HUES6 (cell line): Measurements from ENCODE around the gene FNDC3B.

ENCODE experiments used
- H3K27ac ChIP-seq: 2 replicates; pipeline ENCODE4 v1.7.0; 2013; ENCODE audit warnings: low read depth, mild to moderate bottlenecking, low read length, inconsistent platforms
- H3K27me3 ChIP-seq: 2 replicates; pipeline ENCODE4 v1.6.1; 2013; ENCODE audit warnings: low read length; ENCODE audit not compliant: control insufficient read depth, insufficient read depth
- H3K36me3 ChIP-seq: 2 replicates; pipeline ENCODE4 v1.6.1; 2013; ENCODE audit warnings: low read length; ENCODE audit not compliant: control insufficient read depth, insufficient read depth
- H3K4me1 ChIP-seq: 2 replicates; pipeline ENCODE4 v1.6.1; 2013; ENCODE audit warnings: low read length; ENCODE audit not compliant: control insufficient read depth, insufficient read depth
- H3K4me3 ChIP-seq: 2 replicates; pipeline ENCODE4 v1.5.1; 2013; ENCODE audit warnings: low read depth, low read length
- H3K9ac ChIP-seq: one replicate; pipeline ENCODE4 v1.6.1; 2013; ENCODE audit warnings: mild to moderate bottlenecking, low read length
- H3K9me3 ChIP-seq: 2 replicates; pipeline ENCODE4 v1.6.1; 2013; ENCODE audit warnings: low read depth, low read length; ENCODE audit not compliant: control insufficient read depth, insufficient read depth

Gene FNDC3B

DNA sequence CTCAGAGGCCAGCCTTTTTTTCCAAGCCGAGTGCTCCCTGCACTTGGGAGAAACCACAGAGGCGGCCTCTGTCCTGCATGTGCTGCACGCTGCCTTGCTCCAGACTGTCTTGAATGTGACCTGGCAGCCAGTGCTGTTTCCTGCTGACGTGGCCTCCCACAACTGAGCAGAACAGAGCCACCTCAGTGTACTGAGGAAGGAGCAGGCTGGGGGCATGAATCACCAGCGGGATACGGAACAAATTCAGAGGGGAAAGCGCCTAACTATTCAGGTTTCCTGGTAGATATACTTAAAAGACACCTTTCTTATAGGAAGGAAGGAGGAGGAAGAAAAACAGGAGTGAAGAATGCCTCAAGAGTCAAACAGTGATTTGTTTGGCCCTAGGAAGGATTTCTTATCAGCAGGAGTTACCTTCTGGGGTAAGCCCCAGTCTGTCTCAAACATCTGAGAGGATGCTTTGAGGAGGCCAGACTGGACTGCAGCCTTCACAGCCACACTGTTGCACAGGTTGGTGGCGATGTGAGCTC, 114.0 kb downstream of the FNDC3B start:
- Histone ChIP-seq H3K36me3 (no peaks in the 10 kb centered on the region), H3K27me3 (no peaks in the 10 kb centered on the region), H3K4me1 (peaks cover 66% of the 10 kb centered on the region), H3K9ac (no peak overlapping the region), H3K4me3 (no peak overlapping the region), H3K27ac (peak overlapping the region; percentile 24; the same call in 1 of the 2 replicates), H3K9me3 (no peaks in the 10 kb centered on the region)

DNA sequence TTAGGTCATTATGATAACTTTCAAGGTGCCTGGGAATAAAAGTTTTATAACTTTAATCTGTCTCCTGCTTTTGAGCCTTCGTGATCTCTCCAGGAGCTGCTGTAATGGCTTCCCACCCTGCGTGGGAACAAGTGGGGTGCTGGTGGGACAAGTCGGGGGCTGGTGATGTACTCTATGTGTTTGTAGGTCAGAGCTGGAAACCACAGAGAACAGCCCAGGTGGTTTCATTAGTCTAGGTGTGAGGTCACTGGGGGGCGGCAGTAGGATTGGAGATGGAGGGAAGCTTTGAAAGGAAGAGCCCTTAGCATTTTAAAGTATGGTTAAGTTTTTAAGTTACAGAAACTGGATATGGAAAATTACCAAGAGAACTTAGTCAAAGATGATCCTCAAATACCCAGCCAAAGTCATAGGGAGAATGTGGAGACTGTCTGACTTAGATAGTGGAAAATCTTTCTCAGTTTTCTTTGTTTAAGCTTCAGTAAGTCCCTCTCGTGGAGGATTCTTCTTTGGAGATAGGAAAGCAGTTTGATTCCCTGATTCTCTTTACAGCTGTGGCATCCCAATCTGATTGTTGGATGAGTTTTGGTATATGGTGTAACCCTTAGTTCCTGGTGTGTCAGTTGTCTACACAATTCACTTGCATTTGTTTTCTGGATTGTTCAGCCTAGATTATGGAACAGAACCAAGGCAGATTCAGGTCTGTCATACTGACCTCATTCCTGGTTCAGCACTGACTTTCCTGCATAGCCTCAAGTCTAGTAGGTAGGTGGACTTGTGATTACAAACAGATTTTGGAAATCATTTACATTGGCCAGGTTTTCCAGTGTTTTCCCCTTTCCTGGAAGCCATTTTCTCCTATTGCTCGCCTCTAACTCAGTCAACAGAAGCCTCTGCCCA, 115.6 kb downstream of the FNDC3B start:
- H3K27me3 ChIP-seq: no peaks in the 10 kb centered on the region

DNA sequence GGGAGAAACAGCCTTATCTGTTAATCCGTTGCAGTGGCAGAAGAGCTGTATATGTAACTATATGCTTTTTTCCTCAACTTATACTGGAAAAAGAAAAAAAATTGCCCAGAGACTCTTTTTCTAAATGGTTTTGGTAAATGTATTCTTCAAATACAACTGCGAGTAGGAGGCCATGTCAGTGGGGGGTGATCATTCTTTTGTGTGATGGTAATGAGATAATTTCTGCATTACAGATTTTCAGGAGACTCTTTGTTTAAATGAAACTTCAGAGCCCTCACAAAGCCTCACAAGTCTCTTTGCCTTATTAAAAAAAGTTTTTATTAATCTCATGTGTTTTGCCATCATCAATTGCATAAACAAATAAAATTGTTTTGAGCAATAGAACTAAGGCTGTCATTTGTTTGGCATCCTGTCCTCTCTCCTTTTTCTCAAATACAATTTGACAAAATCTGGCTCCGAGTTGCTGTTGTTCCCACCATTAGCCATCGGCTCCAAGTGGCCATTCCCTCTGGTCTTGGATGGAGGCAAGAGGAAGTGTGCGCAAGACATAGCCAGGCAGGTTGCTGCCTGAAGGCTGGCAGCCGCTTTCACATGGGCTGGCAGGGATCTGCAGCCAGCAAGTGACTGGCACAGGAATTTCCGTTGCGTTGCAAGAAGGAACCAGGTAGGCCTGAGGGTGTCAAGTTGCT, 116.7 kb downstream of the FNDC3B start:
- Histone ChIP-seq H3K36me3 (no peaks in the 10 kb centered on the region), H3K4me1 (peaks cover 76% of the 10 kb centered on the region), H3K27ac (peak overlapping the region; percentile 71), H3K9me3 (no peaks in the 10 kb centered on the region), H3K4me3 (peak overlapping the region; percentile 22; the same call in 1 of the 2 replicates), H3K9ac (peak overlapping the region; percentile 13), H3K27me3 (no peaks in the 10 kb centered on the region)

More for the DNA sequence above, 115.6 kb downstream of the FNDC3B start:
- H3K27ac ChIP-seq: peak overlapping the region; percentile 71
- H3K4me1 ChIP-seq: peaks cover 73% of the 10 kb centered on the region
- H3K9me3 ChIP-seq: no peaks in the 10 kb centered on the region
- H3K4me3 ChIP-seq: no peak overlapping the region
- no peaks in the 10 kb centered on the region for H3K36me3 ChIP-seq
- no peak overlapping the region for H3K9ac ChIP-seq

DNA sequence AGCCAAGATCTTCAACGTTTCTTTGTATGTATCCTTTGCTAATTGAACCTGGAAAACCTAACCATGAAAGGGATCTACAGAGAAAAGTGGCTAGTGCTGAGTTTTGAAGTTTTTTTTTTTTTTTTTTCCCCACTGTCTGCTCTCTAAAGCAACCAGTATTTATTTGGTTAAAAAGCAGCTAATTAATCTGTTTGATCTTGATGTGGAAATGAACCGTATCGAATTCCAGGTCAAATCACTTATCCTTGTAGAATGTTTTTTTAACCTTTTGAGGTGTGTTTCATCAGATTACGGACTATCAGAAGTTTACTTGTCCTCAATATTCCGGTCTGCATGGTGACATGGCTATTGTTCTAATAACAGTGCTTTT, 117.2 kb downstream of the FNDC3B start:
- Histone ChIP-seq H3K9ac (peak overlapping the region; percentile 13), H3K4me3 (no peak overlapping the region), H3K4me1 (peaks cover 76% of the 10 kb centered on the region), H3K27ac (peak overlapping the region; percentile 71), H3K27me3 (no peaks in the 10 kb centered on the region), H3K9me3 (no peaks in the 10 kb centered on the region), H3K36me3 (no peaks in the 10 kb centered on the region)

DNA sequence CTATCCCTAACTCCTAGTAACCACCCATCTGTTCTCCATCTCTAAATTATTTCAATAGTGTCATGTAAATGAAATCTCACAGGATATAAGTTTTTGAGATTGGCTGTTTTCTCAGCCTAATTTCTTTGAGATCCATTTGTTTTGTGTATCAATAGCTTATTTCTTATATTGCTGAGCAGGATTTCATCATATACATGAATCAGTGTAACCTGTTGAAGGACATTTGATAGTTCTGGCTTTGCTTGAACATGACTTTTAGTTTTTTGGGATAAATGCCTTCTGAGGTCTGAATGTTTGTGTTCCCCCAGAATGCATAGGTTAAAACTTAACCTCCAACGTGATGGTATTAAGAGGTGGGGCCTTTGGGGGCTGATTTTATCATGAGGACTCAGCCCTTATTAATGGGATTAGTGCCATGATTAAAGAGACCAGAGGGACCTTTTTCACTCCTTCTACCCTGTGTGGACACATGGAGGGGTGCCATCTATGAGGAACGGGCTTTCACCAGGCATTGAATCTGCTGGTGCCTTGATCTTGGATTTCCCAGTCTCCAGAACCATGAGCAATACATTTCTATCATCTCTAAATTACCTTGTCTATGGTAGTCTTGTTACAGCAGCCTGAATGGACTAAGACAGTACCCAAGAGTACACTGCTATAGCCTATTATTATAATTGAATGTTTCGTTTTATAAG, 118.3 kb downstream of the FNDC3B start:
- H3K27me3 ChIP-seq: no peaks in the 10 kb centered on the region
- peaks cover 67% of the 10 kb centered on the region for H3K4me1 ChIP-seq
- H3K9ac ChIP-seq: no peak overlapping the region
- H3K4me3 ChIP-seq: no peak overlapping the region
- H3K27ac ChIP-seq: no peak overlapping the region
- no peaks in the 10 kb centered on the region for H3K9me3 ChIP-seq
- H3K36me3 ChIP-seq: no peaks in the 10 kb centered on the region

DNA sequence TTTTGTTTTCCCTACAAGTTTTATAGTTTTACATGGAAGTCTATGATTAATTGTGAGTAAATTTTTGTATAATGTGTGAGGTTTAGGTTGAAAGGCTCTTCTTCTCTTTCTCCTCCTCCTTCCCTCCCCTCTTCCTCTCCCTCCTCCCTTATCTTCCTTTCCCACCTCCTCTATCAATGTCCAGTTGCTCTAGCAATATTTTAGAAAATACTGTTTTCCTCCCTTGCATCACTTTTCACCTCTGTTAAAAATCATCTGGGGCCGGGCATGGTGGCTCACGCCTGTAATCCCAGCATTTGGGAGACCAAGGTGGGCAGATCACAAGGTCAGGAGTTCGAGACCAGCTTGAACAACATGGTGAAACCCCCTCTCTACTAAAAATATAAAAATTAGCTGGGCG, 119.4 kb downstream of the FNDC3B start:
- H3K4me3 ChIP-seq: no peak overlapping the region
- peaks cover 57% of the 10 kb centered on the region for H3K4me1 ChIP-seq
- no peaks in the 10 kb centered on the region for H3K27me3 ChIP-seq
- H3K36me3 ChIP-seq: no peaks in the 10 kb centered on the region
- no peaks in the 10 kb centered on the region for H3K9me3 ChIP-seq
- H3K27ac ChIP-seq: no peak overlapping the region
- H3K9ac ChIP-seq: no peak overlapping the region

DNA sequence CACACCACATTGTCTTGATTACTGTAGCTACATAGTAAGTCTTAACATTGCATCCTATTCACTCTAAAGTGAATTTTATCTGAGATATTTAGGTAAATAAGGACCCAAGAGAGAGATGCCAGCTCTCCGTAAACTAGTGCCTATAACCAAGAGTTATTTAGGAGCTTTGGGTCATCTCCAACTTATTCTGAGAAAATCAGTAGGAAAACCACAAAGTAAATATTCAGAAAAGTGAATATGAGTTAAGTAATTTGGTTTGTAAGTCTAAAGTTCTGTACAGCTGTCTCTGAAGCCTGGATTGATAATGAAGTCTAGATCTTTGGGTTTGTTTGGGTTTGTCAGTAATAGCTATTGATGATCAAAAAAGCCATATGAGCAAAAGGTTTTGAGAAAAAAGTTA, 120.0 kb downstream of the FNDC3B start:
- Histone ChIP-seq H3K9ac (no peak overlapping the region), H3K36me3 (no peaks in the 10 kb centered on the region), H3K27me3 (no peaks in the 10 kb centered on the region), H3K4me3 (no peak overlapping the region), H3K4me1 (peaks cover 53% of the 10 kb centered on the region), H3K27ac (no peak overlapping the region), H3K9me3 (no peaks in the 10 kb centered on the region)

DNA sequence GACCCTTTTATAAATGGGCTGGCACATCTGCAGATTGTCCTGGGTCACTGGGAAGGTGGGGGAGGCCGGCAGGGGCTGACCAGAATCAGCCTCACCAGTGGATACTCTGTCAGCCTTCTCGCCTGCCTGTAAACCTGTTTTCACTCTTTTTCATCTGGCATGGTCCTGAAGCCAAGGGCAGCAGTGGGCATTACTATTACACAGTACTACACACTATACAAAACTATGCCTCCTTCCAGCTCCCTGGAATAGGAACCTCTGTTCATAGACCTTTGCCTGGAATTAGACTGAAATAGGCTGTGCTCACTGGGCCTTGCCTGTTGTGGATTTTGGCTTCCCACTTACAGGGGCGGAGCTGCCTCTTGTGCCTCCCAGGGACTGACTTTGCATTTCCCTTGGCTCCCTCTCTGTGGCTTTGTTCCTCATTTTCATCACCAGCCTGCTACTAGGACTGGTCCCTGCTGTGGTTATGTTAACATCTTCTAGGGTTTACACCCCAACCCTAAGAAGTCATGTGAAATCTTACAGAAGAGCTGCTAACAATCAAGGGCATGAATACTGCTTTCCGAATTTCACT, 120.7 kb downstream of the FNDC3B start:
- H3K9me3 ChIP-seq: no peaks in the 10 kb centered on the region
- no peaks in the 10 kb centered on the region for H3K27me3 ChIP-seq
- no peak overlapping the region for H3K4me3 ChIP-seq
- H3K36me3 ChIP-seq: no peaks in the 10 kb centered on the region
- H3K4me1 ChIP-seq: peaks cover 46% of the 10 kb centered on the region
- H3K9ac ChIP-seq: no peak overlapping the region
- H3K27ac ChIP-seq: no peak overlapping the region

DNA sequence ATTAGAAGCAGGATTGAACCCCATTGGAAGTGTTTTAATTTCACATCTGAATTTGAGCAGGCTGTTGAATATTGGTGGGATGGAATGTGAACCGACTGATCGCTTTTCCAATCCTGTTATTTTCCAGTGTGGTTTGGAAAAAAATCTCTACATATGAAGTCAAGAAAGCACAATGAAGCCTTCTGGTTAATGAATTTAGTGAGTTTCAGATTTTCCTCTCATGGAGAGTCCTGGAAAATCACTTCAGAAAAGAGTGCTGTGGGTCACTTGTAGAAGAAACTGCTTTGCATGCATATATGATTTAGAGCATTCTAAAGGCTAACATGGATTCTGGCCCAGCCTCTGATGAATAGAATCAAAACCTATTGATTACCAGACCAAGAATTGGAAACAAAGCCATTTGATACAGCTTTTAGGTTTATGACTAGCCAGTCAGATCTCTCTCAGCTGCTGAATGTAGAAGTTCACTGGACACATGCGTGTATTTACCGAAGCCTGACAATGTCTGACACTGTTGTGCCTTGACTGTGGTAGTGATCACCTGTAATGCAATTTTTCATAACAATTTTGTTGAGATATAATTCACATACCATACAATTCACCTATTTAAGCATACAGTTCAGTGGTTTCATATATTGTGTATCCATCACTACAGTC, 121.9 kb downstream of the FNDC3B start:
- Histone ChIP-seq H3K27me3 (no peaks in the 10 kb centered on the region), H3K9ac (no peak overlapping the region), H3K36me3 (no peaks in the 10 kb centered on the region), H3K4me1 (peaks cover 38% of the 10 kb centered on the region), H3K4me3 (no peak overlapping the region), H3K9me3 (no peaks in the 10 kb centered on the region), H3K27ac (no peak overlapping the region)

DNA sequence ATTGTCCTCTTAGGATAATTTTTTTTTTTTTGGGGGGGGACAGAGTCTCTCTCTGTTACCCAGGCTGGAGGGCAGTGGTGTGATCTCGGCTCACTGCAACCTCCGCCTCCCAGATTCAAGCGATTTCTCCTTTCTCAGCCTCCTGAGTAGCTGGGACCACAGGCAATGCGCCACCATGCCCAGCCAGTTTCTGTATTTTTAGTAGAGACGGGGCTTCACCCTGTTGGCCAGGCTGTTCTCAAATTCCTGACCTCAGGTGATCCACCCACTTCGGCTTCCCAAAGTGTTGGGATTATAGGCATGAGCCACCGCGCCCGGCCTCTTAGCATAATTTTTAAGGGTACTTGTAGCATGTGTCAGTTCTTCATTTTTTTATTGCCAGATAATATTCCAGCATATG, 122.6 kb downstream of the FNDC3B start:
- Histone ChIP-seq H3K9ac (no peak overlapping the region), H3K4me3 (no peak overlapping the region), H3K4me1 (peaks cover 34% of the 10 kb centered on the region), H3K27me3 (no peaks in the 10 kb centered on the region), H3K27ac (no peak overlapping the region), H3K36me3 (no peaks in the 10 kb centered on the region), H3K9me3 (no peaks in the 10 kb centered on the region)
